ENCODE data around the gene OGT.
A peak's percentile ranks its signal among the peaks of the same experiment; 100 is the strongest.
"Not testable (repeated sequence)": the region's sequence is repeated elsewhere in the genome, so short reads cannot be mapped to it uniquely, and the experiment has no call there.

The OGT gene

DNA sequence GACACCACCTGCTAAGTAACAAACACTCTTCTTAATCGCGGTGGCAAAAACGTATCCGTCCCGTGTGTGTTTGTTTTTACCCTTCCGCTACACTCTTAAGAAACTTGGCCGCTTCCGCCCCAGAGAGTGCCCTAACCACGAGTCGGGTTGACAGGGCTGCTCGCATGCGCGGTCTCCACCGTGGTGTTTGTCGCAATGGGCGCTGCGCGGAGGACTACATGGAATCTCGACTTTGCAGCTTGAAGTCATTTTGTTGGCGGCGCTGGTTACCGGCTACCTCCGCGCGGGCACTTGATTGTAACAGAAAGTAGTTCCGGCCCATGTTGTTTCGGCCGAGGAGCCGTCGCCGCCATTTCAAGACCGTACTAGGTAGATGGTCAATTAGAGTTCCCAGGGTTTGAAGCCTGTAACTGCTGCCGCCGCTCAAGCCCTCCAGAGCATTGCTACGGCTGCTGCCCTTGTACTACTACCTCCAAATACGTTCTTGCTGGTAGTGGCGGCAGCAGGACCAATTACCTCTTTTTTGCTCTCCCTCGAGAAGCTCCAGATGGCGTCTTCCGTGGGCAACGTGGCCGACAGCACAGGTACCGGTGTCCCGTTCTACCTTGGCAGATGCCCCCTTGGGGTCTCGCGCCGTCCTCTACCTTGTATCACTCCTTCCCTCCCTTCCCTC, at the start of gene OGT:
OGT (plus strand) TSS at position 352 of the 673 bp plus-strand sequence; CDS start at position 548, 196 bp downstream.
- in situ Hi-C loops (cut with HindIII; ENCODE audit: low sequenced_read_pairs): no loop called here
- H3K4me3 ChIP-seq (ENCODE audit: low read depth, low read length): peak within 1 kb of the TSS; percentile 70
- peak; percentile 93 for DNase-seq (ENCODE audit: low read depth)
- TF ChIP-seq, protein P1, sequence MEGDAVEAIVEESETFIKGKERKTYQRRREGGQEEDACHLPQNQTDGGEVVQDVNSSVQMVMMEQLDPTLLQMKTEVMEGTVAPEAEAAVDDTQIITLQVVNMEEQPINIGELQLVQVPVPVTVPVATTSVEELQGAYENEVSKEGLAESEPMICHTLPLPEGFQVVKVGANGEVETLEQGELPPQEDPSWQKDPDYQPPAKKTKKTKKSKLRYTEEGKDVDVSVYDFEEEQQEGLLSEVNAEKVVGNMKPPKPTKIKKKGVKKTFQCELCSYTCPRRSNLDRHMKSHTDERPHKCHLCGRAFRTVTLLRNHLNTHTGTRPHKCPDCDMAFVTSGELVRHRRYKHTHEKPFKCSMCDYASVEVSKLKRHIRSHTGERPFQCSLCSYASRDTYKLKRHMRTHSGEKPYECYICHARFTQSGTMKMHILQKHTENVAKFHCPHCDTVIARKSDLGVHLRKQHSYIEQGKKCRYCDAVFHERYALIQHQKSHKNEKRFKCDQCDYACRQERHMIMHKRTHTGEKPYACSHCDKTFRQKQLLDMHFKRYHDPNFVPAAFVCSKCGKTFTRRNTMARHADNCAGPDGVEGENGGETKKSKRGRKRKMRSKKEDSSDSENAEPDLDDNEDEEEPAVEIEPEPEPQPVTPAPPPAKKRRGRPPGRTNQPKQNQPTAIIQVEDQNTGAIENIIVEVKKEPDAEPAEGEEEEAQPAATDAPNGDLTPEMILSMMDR (IDR thresholded peaks at IDR 0.05; ENCODE audit: low read depth, low read length, missing control alignments): no peak

DNA sequence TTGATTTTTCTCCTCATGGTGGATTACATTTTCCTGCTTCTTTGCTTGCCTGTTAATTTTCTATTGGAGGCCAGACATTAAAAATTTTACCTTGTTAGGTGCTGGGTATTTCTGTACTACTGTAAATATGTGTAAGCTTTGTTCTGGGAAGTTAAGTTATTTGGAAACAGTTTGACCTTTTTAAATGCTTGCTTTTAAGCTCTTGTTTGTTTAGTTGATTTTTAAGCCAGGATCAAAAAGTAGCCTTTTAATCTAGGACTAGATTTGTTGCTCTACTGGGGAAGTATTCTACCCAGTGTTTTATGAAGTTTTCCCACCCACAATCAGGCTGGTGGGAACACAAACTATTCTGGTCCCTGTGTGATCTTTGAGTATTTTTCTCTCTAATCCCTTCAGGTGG, 45.1 kb upstream of the OGT start:
- no peak overlapping the region for H3K4me3 ChIP-seq (ENCODE audit: low read depth, low read length)
- DNase-seq (ENCODE audit: low read depth): no peak
- in situ Hi-C loops (cut with HindIII; ENCODE audit: low sequenced_read_pairs): no loop called here
- TF ChIP-seq, protein P1 (IDR thresholded peaks at IDR 0.05; ENCODE audit: low read depth, low read length, missing control alignments): no peak

DNA sequence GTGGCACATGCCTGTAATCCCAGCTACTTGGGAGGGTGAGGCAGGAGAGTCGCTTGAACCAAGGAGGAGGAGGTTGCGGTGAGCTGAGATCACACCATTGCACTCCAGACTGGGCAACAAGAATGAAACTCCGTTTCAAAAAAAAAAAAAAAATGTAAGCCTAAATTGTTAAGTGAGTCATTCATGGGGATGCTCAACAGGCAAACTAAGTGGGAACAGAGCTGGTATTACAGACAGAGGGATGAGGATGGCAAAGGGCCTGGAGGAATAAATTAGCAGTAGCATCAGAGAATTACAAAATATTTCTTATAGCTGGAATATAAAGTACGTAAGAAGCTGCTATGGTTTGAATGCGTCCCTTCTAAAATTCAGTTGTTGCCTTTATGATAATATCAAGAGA, 43.4 kb upstream of the OGT start:
- in situ Hi-C loops (cut with HindIII; ENCODE audit: low sequenced_read_pairs): no loop called here
- H3K4me3 ChIP-seq (ENCODE audit: low read depth, low read length): no peak overlapping the region
- DNase-seq (ENCODE audit: low read depth): no peak
- TF ChIP-seq, protein P1 (IDR thresholded peaks at IDR 0.05; ENCODE audit: low read depth, low read length, missing control alignments): no peak

GRCh38 chrX:71492231-71493065, 40.5 kb upstream of the OGT start:
- TF ChIP-seq, protein P1 (IDR thresholded peaks at IDR 0.05; ENCODE audit: low read depth, low read length, missing control alignments): no peak
- in situ Hi-C loops (cut with HindIII; ENCODE audit: low sequenced_read_pairs): no loop called here
- H3K4me3 ChIP-seq (ENCODE audit: low read depth, low read length): peak overlapping the region; percentile 49
- DNase-seq (ENCODE audit: low read depth): peak; percentile 13

DNA sequence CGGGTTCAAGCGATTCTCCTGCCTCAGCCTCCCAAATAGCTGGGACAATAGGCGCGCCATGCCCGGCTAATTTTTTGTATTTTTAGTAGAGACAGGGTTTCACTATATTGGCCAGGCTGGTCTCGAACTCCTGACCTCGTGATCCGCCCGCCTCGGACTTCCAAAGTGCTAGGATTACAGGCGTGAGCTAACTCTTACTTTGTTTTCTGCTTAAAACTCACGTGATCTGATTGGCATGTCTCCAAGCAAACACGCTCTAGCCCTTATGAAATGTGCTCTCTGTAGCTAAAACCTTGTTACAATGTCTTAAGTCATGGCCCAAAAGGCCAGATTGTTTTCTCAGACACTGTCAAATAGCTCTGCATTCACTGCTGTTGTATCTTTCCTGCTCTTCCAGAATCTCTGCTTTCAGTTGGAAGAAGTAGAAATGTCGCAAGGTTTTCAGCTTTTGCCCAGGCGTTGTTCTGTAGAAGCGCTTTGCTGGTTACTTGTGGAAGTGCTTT, 39.7 kb upstream of the OGT start:
- no peak for DNase-seq (ENCODE audit: low read depth)
- TF ChIP-seq, protein P1 (IDR thresholded peaks at IDR 0.05; ENCODE audit: low read depth, low read length, missing control alignments): no peak
- peak overlapping the region; percentile 49 for H3K4me3 ChIP-seq (ENCODE audit: low read depth, low read length)
- in situ Hi-C loops (cut with HindIII; ENCODE audit: low sequenced_read_pairs): no loop called here

- in situ Hi-C loops (cut with HindIII; ENCODE audit: low sequenced_read_pairs); DNase-seq (ENCODE audit: low read depth); H3K4me3 ChIP-seq (ENCODE audit: low read depth, low read length): not testable (repeated sequence)
Observed at GRCh38 chrX:71495979-71496378, 36.9 kb upstream of the OGT start.

DNA sequence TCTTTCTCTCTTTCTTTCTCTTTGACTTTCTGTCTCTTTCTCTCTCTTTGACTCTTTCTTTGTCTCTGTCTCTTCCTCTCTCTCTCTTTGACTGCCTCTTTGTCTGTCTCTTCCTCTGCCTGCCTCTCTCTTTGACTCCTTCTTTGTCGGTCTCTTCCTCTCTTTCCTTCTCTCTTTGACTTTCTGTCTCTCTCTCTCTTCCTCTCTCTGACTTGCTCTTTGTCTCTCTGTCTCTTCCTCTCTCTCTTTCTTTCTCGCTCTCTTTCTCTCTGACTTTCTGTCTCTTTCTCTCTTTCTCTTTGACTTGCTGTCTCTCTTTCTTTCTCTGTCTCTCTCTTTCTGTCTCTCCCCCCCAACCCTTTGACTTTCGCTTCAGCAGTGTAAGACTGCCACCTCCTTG, 36.4 kb upstream of the OGT start:
- in situ Hi-C loops (cut with HindIII; ENCODE audit: low sequenced_read_pairs): no loop called here
- DNase-seq (ENCODE audit: low read depth): no peak
- TF ChIP-seq, protein P1 (IDR thresholded peaks at IDR 0.05; ENCODE audit: low read depth, low read length, missing control alignments): no peak
- H3K4me3 ChIP-seq (ENCODE audit: low read depth, low read length): no peak overlapping the region

DNA sequence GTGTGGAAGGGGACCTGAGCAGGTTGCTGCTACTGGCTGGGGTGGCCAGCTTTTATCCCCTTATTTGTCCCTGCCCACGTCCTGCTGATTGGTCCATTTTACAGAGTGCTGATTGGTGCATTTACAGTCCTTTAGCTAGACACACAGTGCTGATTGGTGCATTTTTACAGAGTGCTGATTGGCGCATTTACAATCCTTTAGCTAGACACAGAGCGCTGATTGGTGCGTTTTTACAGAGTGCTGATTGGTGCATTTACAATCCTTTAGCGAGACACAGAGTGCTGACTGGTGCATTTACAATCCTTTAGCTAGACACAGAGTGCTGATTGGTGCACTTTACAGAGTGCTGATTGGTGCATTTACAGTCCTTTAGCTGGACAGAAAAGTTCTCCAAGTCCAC, 30.8 kb upstream of the OGT start:
- H3K4me3 ChIP-seq (ENCODE audit: low read depth, low read length); in situ Hi-C loops (cut with HindIII; ENCODE audit: low sequenced_read_pairs); DNase-seq (ENCODE audit: low read depth): not testable (repeated sequence)
